NT2/D1 (cell line): ENCODE data around the gene CIBAR2.

Source experiments
- SUZ12 ChIP-seq: IDR thresholded peaks from 2 replicates; pipeline ENCODE4 v1.6.1; 2011; ENCODE audit not compliant: insufficient read length, insufficient read depth; ENCODE audit errors: extremely low read depth
- ZNF274 ChIP-seq: IDR thresholded peaks from 2 replicates; pipeline ENCODE4 v1.6.1; 2011; ENCODE audit warnings: mild to moderate bottlenecking, low read depth, low read length

GRCh38 chr16:85129876-85130704, 17.8 kb upstream of the CIBAR2 start:
- TF ChIP-seq ZNF274, result no peak
- TF ChIP-seq SUZ12, result no peak
